NT2/D1 (cell line): Measurements from ENCODE around the gene MTMR3.

Experiments
- SUZ12 ChIP-seq: IDR thresholded peaks from 2 replicates; pipeline ENCODE4 v1.6.1; 2011; ENCODE audit not compliant: insufficient read length, insufficient read depth; ENCODE audit errors: extremely low read depth
- YY1 ChIP-seq: IDR thresholded peaks from 2 replicates; pipeline ENCODE4 v1.6.1; 2011; ENCODE audit not compliant: insufficient read length, insufficient read depth
- ZNF274 ChIP-seq: IDR thresholded peaks from 2 replicates; pipeline ENCODE4 v1.6.1; 2011; ENCODE audit warnings: mild to moderate bottlenecking, low read depth, low read length

DNA sequence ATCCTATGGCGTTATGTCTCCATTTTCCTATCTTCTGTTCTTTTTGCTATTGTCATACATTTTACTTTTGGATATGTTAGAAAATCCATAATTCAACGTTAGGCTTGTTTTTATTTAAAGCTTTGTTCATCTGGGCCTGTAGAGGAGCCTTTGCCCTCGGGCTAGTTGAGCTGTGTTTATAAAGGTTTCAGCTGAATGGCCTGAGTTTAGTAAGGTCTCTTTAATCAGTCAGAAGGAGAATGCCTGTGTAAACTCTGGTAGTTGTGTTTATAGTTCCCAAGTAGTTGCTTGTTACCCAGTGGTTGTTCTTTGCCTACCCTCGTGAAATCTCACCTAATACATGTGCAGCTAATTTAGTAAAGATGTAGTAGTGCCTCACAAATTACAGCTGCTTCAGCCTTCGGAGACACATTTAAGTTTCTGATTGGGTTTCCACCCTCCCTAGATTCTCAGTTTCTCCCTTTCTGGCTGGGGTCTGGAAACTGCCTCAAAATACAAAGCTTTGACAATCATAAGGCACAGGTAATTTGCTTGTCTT, 33.1 kb downstream of the MTMR3 start:
- TF ChIP-seq ZNF274 (no peak), YY1 (no peak), SUZ12 (no peak)
